ENCODE data around the gene HK1. TPM values are rescaled to one million over a fixed set of nuclear protein-coding genes. Genes with fewer than 3 reads are reported as not detected.

Gene HK1
- total RNA-seq, 2 experiments from 2014 or later, result 13.1 to 31.5 TPM

DNA sequence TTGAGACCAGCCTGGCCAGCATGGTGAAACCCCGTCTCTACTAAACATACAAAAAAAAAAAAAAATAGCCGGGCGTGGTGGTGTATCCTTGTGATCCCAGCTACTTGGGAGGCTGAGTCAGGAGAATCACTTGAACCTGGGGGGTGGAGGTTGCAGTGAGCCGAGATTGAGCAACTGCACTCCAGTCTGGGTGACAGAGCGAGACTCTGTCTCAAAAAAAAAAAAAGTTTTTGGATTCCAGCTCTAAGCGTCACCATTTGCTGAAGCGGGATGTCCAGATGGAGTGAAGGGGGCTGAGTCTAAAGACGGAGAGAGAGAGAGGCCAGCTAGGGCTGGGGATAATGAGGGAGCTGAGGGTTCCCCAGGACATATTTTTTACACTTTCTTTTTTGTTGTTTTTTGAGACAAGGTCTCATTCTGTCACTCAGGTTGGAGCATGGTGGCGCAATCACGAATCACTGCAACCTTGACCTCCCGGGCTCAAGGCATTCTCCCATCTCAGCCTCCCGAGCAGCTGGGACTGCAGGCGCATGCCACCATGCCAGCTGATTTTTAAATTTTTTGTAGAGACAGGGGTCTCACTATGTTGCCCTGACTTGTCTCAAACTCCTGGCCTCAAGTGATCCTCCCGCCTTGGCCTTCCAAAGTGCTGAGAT, 9.4 kb upstream of the HK1 start:
- BruUV-seq (replicated peaks), result no TSS peak
- no peaks in the 10 kb centered on the region for H3K36me3 ChIP-seq (ENCODE audit: insufficient read depth, low read length)
- no peak for DNase-seq (ENCODE audit: low spot score)
- TF ChIP-seq, protein P1, sequence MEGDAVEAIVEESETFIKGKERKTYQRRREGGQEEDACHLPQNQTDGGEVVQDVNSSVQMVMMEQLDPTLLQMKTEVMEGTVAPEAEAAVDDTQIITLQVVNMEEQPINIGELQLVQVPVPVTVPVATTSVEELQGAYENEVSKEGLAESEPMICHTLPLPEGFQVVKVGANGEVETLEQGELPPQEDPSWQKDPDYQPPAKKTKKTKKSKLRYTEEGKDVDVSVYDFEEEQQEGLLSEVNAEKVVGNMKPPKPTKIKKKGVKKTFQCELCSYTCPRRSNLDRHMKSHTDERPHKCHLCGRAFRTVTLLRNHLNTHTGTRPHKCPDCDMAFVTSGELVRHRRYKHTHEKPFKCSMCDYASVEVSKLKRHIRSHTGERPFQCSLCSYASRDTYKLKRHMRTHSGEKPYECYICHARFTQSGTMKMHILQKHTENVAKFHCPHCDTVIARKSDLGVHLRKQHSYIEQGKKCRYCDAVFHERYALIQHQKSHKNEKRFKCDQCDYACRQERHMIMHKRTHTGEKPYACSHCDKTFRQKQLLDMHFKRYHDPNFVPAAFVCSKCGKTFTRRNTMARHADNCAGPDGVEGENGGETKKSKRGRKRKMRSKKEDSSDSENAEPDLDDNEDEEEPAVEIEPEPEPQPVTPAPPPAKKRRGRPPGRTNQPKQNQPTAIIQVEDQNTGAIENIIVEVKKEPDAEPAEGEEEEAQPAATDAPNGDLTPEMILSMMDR (conservative IDR thresholded peaks at IDR 0.05; ENCODE audit: low read length), result no peak
- no peak for TF ChIP-seq EZH2phosphoT487 (IDR thresholded peaks at IDR 0.05; ENCODE audit: borderline replicate concordance, low read depth, low read length)
- H2AFZ ChIP-seq (ENCODE audit: low read length), result no peak overlapping the region
- H4K20me1 ChIP-seq (ENCODE audit: insufficient read depth, low read length), result no peaks in the 10 kb centered on the region
- no peaks in the 10 kb centered on the region for H3K79me2 ChIP-seq (ENCODE audit: insufficient read depth, low read depth, low read length)
- H3K9me3 ChIP-seq (ENCODE audit: low read length), result no peaks in the 10 kb centered on the region
- POLR2A ChIA-PET, result interaction anchor here (0.6 kb wide), 1 partner anchor 21 kb away, joined by 5 read pairs; no protein-coding TSS in a partner anchor
- H3K4me1 ChIP-seq (ENCODE audit: insufficient read depth, low read length, poor library complexity, severe bottlenecking), result peaks cover 7% of the 10 kb centered on the region
- CTCF ChIA-PET (ENCODE audit: unreplicated experiment), result no interaction called here
- intact Hi-C loops (cut with micrococcal nuclease; ENCODE audit: unreplicated experiment), result no loop called here
- no peak overlapping the region for H3K4me3 ChIP-seq (ENCODE audit: low read depth, low read length, poor library complexity, severe bottlenecking)
- no peak overlapping the region for H3K27ac ChIP-seq (ENCODE audit: low read depth, low read length, poor library complexity, severe bottlenecking)
- no peak overlapping the region for H3K4me2 ChIP-seq (ENCODE audit: low read length)
- no peaks in the 10 kb centered on the region for H3K9me2 ChIP-seq (ENCODE audit: insufficient read depth, low read length)

DNA sequence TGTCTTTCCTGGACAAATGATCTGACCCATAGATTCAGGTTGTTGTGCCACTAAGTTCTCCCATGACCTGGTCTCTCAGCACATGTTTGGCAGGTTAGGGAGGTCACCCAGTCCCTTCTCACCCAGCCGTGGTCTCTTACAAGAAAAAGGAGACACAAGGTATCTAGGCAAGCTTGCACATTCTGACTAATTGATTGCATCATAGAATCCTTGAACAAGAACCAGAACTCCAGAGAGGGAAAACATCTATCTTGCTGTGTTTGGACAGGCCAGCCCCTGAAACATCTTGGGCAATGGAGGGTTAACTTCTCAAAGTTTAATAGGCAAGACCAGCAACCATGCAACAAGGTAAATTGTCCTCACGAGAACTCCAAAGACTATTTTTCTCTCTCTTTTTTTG, 8.5 kb upstream of the HK1 start:
- no TSS peak for BruUV-seq (replicated peaks)
- Histone ChIP-seq H3K27ac (ENCODE audit: low read depth, low read length, poor library complexity, severe bottlenecking) (no peak overlapping the region), H4K20me1 (ENCODE audit: insufficient read depth, low read length) (no peaks in the 10 kb centered on the region), H3K4me3 (ENCODE audit: low read depth, low read length, poor library complexity, severe bottlenecking) (no peak overlapping the region), H3K79me2 (ENCODE audit: insufficient read depth, low read depth, low read length) (no peaks in the 10 kb centered on the region), H3K9me2 (ENCODE audit: insufficient read depth, low read length) (no peaks in the 10 kb centered on the region), H3K36me3 (ENCODE audit: insufficient read depth, low read length) (no peaks in the 10 kb centered on the region), H3K4me2 (ENCODE audit: low read length) (no peak overlapping the region), H3K4me1 (ENCODE audit: insufficient read depth, low read length, poor library complexity, severe bottlenecking) (peaks cover 7% of the 10 kb centered on the region), H3K9me3 (ENCODE audit: low read length) (no peaks in the 10 kb centered on the region), H2AFZ (ENCODE audit: low read length) (no peak overlapping the region)
- no peak for DNase-seq (ENCODE audit: low spot score)
- CTCF ChIA-PET (ENCODE audit: unreplicated experiment), result no interaction called here
- POLR2A ChIA-PET, result no interaction called here
- TF ChIP-seq EZH2phosphoT487 (IDR thresholded peaks at IDR 0.05; ENCODE audit: borderline replicate concordance, low read depth, low read length), result no peak
- TF ChIP-seq, protein P1 (conservative IDR thresholded peaks at IDR 0.05; ENCODE audit: low read length), result no peak
- intact Hi-C loops (cut with micrococcal nuclease; ENCODE audit: unreplicated experiment), result no loop called here

GRCh38 chr10:69270990-69271389, 7.3 kb upstream of the HK1 start:
- BruUV-seq (replicated peaks), result no TSS peak
- intact Hi-C loops (cut with micrococcal nuclease; ENCODE audit: unreplicated experiment), result no loop called here

More at GRCh38 chr10:69270990-69271389, 7.3 kb upstream of the HK1 start:
- peak overlapping the region; percentile 78; the same call in 1 of the 2 replicates for H2AFZ ChIP-seq (ENCODE audit: low read length)
- no peak for TF ChIP-seq EZH2phosphoT487 (IDR thresholded peaks at IDR 0.05; ENCODE audit: borderline replicate concordance, low read depth, low read length)
- TF ChIP-seq, protein P1 (conservative IDR thresholded peaks at IDR 0.05; ENCODE audit: low read length), result no peak
- no peaks in the 10 kb centered on the region for H3K79me2 ChIP-seq (ENCODE audit: insufficient read depth, low read depth, low read length)
- no peak overlapping the region for H3K27ac ChIP-seq (ENCODE audit: low read depth, low read length, poor library complexity, severe bottlenecking)
- no peak overlapping the region for H3K4me3 ChIP-seq (ENCODE audit: low read depth, low read length, poor library complexity, severe bottlenecking)
- no peak for DNase-seq (ENCODE audit: low spot score)
- H3K36me3 ChIP-seq (ENCODE audit: insufficient read depth, low read length), result no peaks in the 10 kb centered on the region
- no peaks in the 10 kb centered on the region for H3K9me3 ChIP-seq (ENCODE audit: low read length)
- ChIA-PET POLR2A (no interaction called here), CTCF (ENCODE audit: unreplicated experiment) (no interaction called here)
- H3K4me1 ChIP-seq (ENCODE audit: insufficient read depth, low read length, poor library complexity, severe bottlenecking), result peaks cover 7% of the 10 kb centered on the region
- H3K9me2 ChIP-seq (ENCODE audit: insufficient read depth, low read length), result no peaks in the 10 kb centered on the region
- no peaks in the 10 kb centered on the region for H4K20me1 ChIP-seq (ENCODE audit: insufficient read depth, low read length)
- no peak overlapping the region for H3K4me2 ChIP-seq (ENCODE audit: low read length)
